Superior temporal gyrus (tissue), 1 donor: Measurements from ENCODE around the gene MYL3.

Experiments used
- DNase-seq: peaks from one replicate; pipeline ENCODE4 v3.0.0-alpha.2; 2016; ENCODE audit errors: extremely low spot score

MYL3 gene

DNA sequence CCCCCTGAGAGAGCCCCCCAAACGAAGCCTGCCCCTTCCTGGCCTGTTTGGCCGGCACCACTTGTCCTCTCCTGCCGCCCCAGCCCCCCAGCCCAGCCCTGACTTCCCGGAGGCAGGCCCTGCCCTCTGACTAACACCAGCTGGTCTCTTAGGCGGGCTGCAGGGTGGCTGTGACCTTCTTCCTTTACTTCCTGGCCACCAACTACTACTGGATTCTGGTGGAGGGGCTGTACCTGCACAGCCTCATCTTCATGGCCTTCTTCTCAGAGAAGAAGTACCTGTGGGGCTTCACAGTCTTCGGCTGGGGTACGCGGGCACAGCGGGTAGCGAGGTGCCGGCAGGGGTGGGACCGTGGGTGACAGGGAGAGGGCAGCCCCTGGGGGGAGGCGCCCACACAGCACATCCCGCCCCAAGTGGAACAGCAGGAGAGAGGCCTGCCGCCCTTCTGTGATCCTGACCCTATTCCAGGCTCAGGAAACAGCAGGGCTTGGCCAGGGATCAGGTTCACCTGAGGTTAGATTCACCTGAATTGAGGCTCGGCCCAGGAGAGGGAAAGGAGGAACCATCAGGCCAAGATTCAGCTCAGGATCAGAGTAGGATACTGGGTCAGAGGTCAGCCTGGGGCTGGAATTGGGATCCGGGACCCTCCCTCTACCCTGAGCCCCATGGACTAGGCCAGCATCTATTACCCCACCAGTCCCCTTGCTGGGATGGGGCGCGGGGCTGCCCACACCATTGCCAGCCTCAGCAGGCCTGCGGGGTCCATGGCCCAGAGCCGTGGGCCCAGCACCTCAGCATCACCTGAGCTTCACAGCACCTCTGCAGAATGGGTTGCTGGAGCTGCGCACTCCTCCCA is 36.1 kb upstream of the MYL3 start:
- no peak for DNase-seq

DNA sequence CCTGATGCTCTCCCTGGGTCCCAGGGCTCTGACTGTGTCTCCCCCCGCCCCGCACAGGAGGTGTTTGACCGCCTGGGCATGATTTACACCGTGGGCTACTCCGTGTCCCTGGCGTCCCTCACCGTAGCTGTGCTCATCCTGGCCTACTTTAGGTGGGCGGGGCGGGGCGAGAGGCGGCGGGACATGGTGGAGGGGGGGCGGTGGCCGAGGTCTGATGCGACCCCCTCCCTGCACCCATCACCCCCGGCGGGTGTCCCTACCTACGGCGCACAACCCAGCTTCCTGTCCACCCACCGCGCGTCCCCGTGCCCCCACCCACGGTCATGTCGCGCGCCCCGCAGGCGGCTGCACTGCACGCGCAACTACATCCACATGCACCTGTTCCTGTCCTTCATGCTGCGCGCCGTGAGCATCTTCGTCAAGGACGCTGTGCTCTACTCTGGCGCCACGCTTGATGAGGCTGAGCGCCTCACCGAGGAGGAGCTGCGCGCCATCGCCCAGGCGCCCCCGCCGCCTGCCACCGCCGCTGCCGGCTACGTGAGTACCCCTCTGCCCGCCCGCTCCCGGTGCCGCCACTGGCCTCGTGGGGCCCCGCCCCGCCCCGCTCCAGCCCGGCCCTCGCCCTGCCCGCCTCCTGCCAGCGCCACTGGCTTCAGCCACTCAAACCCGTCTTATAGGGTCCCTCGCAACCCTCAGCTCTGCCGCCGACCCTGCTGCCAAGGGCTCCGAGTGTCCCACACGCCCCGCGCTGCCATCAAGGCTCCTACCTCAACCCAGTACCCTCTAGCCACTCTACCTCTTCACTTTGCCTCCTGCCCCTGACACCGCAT is 35.3 kb upstream of the MYL3 start:
- DNase-seq: no peak

DNA sequence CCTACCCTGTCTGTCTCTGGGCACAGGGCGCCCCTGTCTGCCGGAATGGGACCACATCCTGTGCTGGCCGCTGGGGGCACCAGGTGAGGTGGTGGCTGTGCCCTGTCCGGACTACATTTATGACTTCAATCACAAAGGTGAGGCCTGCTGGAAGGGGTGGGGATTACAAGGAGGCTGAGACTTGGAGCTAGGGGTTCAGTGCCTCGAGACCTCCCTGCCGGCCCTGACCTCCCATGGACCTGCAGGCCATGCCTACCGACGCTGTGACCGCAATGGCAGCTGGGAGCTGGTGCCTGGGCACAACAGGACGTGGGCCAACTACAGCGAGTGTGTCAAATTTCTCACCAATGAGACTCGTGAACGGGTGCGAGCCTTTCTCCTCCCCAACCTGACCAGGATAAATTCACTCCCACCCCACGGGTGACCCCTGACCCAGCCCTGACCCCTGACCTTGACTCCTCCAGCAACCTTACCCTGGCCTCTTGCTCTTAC is 34.6 kb upstream of the MYL3 start:
- DNase-seq: no peak

DNA sequence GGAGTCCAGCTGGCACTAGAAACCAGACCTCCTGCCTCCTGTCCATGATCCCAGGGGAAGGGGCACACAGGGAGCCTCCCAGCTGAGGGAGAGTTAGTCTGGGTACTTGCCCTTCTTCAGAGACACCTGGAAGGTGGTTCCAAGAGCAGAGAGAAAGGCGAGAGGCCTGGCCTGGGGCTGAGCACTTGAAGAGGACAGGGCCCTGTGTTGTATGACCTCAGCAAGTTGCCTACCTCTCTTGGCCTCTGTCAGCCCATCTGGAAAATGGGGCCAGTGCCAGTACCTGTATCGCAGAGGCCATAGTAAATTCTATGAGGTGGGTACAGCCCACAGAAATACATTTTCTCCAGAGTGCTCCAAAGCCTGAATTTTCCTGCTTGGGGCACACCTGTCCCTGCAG is 33.8 kb upstream of the MYL3 start:
- DNase-seq: no peak

DNA sequence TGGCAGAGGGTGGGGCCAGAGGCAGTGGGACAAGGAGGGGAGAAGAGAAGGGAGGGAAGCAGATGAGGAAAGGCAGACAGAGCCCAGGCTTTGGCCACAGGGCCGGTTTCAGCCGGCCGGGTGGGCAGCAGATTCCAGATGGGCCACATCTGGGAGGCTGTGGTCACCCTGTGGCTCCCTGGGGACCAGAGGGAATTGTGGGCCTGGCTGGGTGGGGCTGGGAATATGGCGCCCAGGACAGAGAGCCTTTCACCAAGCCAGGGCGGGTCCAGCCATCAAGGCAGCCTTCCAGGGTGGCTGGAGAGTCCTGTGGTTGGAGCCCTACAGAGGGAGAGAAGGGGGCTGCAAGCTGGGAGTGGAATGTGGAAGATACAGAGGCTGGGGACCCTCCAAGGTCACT is 33.1 kb upstream of the MYL3 start:
- no peak for DNase-seq

GRCh38 chr3:46895761-46896160 is 32.5 kb upstream of the MYL3 start:
- DNase-seq: no peak

DNA sequence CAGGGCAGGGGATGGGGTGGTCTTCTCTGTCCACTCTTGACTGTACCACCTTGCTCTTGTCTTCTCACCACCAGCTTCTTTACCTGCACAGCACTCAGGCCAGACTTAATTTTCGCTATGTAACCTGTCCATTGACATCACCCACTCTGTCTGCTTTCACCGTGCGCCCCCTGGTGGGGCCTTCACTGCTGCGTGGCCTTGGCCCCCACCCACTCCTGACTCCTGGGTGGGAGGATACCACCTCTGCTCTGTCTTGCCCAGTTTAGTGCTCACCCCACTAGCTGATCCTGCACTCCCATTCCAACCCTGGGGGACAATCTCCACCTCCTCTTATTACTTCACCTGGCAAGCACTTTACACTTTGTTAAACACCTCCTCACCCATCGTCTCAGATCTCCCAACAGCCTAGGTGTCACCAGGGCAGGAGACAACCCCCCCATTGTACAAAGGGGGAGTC is 32.0 kb upstream of the MYL3 start:
- DNase-seq: peak; percentile 55

GRCh38 chr3:46894256-46894655 is 31.0 kb upstream of the MYL3 start:
- DNase-seq: no peak

DNA sequence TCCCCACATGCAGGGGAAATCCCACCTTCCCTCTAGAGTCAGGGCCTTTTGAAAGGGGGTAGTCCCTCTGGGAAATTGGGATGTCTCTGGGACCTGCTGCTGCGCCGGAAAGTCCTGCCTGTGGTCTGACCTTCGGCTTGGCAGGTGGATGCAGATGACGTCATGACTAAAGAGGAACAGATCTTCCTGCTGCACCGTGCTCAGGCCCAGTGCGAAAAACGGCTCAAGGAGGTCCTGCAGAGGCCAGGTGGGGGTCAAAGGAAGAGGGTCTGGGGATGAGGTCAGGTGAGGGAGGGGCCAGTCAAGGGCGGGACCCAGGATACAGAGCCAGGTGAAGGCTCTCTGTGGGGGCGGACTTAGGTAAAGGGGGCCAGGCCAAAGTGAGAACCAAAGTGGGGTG is 30.5 kb upstream of the MYL3 start:
- no peak for DNase-seq

DNA sequence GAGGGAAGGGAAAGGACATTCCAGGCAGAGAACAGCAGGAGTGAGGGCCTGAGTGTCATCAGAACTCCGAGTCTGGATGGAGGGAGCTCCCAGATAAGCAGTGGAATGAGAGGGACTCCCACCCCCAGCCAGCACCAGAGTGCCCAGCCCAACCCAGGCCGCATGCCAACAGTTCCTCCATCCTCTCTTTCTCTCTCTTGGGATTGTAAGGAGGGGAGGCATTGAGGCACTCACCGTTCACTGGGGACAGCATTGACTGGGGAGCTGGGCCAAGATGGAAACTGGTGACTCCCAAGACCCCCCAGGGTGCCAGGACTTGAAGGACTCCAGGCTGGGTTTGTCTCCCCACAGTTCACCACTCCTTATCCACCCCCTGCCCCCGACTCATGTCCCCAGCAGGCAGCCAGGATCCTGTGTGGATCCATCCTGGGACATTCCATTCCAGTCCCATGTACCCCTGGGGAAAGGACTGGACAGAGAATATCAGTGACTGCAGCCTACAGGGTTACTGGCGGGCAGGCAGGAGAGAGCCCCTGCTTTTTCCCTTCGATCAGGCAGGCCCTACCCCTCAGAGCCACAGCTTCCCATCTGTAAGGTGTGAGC is 30.0 kb upstream of the MYL3 start:
- no peak for DNase-seq

GRCh38 chr3:46892285-46893145 is 29.3 kb upstream of the MYL3 start:
- peak; percentile 64 for DNase-seq

DNA sequence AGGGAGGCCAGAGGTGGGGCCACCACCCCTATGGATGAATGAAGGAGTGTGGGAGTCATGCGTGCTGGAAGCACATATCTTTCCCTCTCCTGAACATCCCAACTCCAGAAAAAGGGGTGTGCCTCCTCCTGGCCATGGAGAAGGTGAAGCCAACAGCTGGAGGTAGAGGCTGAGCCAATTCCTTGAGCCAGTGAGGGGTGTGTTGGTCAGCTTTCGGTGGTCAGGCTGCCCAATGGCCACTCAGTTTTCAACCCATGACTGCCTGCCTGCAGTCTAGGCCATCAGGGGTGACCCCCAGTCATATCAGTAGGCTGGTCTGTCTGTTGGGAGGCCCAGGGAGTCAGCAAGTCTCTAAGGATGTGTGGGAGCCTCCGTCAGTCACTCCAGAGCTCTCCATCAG is 27.9 kb upstream of the MYL3 start:
- no peak for DNase-seq

DNA sequence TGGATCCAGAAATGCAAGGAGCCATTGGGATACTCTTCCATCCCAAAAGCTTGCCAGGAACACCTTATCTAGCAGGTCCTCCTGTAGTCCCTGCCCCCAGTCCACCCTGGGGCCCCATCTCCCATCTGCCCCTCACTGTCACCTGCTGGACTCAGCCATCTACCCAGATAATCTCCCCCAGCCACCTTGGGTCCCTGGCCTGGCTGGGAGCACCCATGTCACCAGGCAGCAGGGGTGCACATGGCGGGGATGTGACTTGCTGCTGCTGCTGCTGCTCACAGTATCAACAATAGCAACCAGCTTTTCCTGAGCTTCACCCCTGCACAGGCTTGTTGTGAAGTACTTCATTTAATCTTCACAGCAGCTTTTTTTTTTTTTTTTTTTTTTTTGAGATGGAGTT is 26.9 kb upstream of the MYL3 start:
- no peak for DNase-seq

DNA sequence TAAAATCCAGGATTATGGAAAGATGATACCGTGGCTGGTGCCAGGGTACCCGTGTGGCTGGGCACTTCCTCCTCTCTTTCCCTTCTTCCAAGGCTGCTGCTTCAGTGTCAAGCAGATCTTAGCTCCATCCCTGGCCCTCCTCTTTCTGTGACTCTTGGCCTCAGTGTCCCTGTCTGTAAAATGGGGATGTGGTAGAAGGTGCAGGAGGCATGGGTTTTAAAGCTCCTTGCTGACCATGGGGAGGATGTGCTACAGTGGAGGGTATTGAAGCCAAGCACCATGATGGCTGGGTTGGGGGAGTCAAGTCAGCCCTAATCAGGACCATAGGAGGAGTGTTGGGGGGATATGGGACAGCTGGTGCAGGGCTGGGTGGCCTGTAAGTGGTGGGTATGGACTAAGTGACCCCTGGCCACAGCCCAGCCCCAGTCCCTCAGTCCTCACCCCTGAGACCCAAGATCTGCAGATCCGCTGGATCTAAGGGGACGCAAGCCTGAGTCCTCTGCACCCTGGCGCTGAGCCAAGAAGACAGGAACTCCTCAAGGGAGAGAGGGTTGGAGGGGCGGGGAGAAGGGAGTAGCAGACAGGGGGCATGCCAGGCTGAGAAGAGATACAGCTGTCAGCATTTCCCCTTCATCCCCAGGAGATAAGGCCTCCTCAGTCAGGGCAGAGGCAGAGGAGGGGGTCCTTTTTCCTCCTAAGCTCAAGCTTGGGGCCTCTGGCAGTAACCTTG is 26.3 kb upstream of the MYL3 start:
- no peak for DNase-seq

DNA sequence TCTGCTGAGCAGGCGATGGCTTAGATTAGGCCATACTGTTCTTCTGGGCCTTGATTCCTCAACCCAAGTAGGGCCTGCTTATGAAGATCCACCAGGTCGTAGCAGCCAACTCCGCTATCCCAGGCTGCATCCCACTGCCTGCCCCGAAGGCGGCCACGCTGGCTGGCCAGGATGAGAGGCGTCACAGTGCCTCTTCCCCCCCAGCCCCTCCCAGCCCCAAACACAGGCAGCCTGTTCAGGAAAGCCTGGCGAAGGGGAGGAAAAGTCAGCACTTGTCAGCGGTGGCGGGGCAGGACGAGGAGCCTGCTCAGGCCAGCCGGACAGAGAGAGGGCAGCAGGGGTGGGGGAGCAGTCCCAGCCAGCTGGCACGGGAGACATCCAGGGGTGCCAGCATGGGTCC is 25.5 kb upstream of the MYL3 start:
- no peak for DNase-seq

- no peak for DNase-seq
These were observed 24.8 kb upstream of the MYL3 start for GRCh38 chr3:46887980-46888494.

DNA sequence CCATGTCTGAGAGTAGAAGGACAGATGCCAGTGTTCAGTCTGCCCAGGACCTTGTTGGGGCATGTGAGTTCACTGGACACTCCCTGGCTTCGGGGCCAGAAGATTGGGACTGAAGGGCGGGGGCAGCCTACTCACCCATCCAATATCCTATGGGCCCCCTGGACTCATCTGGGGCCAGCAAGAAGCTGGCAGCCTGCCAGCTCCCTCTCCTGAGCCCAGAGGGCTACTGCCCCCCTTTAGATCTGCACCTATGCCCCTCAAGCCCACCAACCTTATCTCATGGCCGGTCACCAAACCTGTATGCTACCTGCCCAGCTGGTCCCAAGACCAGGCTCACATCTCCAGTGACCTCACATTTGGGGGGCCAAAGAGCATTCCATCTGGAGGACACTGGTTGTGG is 22.4 kb upstream of the MYL3 start:
- DNase-seq: no peak

- no peak for DNase-seq
These were observed 21.7 kb upstream of the MYL3 start for GRCh38 chr3:46884929-46885328.

DNA sequence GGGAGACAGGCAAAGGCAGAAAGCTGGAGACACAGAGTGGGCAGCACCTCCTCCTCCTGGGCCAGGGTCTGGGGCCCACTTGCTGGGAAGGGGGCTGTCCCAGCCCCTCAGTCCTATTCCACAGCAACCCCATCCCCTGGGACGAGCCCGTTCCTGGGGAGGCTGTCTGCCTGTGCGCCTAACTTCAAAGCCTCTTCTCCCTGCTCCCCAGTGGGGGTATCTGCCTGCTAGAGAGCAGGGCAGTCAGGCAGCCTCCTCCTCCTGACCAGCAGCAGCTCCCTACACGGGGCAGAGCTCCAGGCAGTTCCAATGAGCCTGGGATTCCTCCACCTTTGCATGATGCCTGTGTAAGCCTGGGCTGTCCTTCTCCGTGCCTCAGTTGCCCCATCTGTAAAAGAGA is 21.2 kb upstream of the MYL3 start:
- DNase-seq: no peak

GRCh38 chr3:46883830-46884185 is 20.6 kb upstream of the MYL3 start:
- DNase-seq: no peak
